GM18868 (cell line): ENCODE measurements around the gene TPK1.

ENCODE experiments used
- ATAC-seq: cut with Tn5 transposase; IDR thresholded peaks from one replicate; pipeline ENCODE4 v1.9.1; 2021; ENCODE audit warnings: mild to moderate bottlenecking, moderate library complexity; ENCODE audit not compliant: unreplicated experiment

The TPK1 gene

DNA sequence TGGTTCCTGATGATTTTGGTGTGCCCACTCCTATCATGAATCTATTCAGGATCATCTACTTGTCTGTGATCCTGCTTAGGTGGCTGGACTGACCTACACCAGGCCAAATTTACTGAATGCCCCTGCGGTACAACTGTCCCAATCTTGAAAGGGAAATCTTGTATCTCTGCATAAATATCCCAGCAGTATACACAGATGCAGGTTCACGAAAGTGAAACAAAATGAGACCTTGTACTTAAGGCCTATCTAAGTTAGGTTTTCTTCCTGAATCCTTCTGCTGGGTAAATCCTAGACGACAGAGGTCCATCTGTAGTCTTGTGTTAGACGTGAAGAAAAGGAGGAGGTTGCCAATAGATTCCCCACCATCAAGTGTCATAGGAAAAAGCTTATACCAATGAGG is 346.9 kb downstream of the TPK1 start:
- no peak for ATAC-seq

DNA sequence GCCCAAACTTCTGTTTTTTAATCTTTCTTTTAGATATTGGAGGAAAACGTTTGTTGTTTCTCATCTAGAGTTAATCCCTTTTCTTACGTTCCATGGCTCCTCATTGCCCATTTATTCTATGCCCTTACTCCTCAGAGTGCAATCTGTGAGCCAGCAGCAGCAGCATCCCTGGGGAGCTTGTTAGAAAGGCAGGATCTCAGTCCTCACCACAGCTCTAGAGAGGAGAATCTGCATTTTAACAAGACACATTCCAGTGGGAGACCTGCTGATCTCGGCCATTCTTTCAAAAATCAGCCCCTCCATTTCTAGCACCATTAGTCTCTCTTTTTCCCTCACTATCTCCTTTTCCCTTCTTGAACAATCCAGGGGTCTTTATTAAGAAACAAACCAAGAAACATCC is 348.0 kb downstream of the TPK1 start:
- no peak for ATAC-seq

DNA sequence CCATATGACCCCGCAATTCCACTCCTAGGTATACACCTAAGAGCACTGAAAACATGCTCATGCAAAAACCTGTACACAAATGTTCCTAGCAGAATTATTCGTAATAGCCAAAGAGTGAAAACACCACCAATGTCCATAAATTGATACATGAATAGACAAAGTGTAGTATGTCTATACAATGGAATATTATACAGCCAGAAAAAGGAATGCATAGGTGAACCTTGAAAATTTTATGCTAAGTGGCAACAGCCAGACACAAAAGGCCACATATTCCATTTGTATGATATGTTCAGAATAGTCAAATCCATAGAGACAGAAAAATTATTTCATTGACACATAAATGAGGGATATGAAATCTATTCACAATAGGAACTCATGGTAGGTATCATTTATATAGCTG is 351.4 kb downstream of the TPK1 start:
- ATAC-seq = no peak

DNA sequence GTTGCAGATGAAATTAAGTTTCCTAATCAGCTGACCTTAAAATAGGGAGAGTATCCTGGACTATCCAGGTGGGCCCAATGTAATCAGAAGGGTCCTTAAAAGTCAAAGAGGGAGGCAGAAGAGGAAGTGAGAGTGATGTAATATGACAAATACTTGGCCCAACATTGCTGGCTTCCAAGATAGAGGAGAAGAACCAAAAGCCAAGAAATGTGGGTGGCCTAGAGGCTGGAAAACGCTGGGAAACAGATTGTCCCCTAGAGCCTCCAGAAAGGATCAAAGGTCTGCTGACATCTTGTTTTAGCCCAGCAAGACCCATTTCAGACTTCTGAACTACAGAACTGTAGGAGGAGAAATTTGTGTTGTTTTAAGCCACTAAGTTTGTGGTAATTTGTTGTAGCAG is 352.7 kb downstream of the TPK1 start:
- ATAC-seq = no peak

DNA sequence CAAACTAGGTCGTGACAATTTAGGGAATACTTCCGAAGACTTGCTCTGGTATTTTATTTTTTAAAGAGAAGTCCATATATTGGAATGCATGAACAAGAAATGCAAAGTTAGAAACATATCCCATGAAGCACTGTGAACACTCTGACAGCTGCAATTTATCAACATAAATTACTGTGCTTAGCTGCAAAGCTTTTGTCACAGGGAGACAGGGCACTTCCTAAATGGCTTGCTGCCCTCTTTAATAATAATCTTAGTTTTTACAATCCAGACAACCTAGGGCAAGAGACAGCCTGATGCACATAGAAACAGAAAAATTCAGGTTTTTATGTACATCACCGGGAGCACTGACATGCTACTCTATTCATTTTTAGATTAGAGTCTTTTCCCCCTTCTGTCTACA is 354.0 kb downstream of the TPK1 start:
- ATAC-seq = no peak

DNA sequence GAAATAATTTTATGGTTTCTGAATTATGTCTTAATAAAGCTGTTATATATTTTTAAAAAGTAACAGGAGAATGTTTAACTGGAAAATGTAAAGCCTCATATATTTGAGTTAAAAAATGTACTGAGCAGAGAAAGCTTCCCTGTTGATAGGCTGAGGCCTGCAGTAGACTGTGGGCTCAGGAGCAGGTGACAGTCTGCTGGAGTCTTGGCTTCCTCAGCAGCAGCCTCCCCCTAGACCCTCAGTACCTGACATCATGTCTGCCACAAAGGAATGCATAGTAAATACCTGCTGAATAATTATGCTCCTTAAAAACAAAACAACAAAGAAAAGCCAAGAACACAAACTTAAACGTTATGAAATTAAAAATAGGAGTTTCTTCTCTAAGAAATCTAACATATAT is 358.5 kb downstream of the TPK1 start:
- ATAC-seq = no peak

DNA sequence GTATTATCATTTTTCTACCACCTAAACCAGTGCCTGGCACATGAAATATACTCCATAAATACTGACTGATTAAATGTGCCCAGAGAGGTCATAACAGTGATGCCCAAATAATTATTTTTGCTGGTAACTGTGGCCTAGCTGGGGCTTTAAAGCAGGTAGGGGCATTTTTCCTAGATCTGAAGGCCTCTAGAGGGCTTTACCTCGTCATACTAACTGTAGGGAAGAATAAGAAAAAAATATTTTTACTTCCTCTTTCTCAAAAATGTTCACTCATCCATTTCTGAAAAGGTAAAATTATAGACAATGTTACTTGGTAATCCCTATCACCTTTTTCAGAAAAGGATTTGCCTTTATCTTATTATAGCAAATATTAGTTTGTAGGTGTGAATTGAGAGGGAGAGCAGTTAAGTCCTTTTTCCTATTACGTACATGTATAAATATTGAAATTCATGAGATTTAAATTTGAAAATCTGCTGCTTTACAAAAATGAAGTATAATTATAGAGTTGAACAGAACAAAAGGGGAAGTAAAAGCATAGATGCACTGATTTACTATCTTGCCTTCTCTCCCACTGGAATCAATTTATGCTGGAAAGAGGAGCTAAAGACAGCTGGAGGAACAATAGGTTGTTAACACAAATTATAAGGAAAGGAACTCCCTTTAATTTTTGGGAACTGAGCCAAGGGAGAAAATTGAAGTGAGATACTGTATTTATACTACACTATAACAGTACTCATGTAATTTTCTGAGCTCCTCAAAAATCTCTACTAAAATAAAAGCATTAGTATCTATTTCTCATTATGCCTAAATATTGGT is 360.8 kb downstream of the TPK1 start:
- ATAC-seq = peak; percentile 45

DNA sequence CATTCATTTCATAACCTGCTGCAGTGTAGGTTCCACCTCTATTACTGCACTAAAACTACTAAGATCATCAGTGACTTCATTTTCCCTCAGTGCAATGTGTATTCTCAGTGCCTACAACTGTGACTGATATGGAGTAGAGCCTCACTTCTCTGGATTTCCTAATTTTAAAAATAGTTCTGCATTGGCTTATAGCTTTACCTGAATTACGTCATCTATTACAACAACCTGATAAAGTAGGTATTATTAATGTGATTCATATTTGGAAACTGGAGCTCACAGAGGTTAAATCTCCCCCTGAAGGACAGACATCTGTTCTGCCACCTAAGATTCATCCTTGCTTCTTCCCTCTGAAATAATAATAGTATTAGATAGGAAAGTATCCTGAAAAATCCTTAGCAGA is 361.5 kb downstream of the TPK1 start:
- ATAC-seq = no peak

DNA sequence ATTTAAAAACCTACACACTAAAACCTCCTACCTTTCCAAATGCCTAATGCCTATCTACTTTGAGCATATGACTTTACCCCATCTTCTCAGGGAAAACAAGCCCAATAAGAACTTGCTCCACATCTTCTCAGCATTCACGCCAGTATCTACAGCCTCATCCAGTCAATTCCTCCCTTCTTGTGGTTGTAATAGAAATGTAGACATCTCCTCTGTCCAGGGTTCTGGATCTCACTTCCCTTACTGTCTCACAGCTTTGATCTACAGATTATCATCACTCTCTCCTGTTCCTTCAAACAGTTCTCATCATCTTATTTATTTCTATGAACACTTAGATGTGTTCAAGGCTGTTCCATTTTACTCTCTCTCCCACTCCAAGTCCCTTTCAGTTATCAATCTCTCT is 361.9 kb downstream of the TPK1 start:
- ATAC-seq = no peak

DNA sequence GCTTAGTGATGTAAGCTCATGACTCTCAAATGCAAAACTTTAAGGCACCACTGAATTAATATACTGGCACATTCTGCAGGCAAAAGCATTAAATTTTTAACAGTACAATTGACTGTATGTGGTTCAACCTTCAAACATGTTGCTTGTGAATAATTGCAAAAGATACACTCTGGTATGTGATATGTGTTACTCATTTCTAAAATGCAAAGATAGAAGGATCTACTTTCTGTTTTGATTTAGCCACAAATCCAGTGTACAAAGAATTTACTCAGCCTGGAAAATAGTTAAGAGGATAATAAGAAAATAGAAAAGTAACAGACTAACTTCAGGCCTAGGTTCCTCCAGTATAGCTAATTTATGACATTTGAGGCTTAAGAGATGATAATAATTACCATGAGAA is 365.8 kb downstream of the TPK1 start:
- ATAC-seq = no peak

DNA sequence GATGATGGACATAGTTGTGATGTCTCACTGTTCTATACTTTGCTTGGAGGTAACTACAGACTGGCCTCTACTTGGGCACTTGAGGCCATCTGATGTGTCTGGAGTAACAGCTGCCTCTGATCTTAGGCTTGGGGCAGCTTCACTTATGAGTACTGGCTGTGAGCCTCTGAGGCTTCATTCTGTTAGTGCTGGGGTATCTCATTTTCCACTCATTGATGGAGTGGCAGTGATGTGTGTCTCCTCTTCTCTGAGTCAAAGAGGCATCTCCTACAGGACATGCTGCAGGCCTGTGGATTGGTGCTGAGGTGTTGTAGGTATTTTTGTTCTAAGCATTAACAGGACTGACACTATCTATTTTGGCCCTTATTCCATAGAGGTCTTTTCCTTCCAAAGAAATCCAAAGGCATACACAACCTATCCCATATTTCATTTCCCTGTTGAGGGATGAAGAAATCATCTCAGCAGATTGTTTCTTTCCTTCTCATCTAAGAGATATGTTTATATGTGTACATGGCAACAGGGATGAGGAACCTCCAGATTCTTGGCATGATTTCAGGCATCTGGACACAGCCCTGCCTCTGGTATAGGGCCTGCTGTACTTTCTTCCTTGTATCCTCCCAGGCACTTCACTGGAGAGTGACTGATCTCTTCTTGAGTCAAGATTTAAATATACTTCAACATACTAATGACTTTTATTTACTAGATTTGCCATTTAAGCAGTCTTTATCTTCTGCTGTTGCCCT is 366.7 kb downstream of the TPK1 start:
- ATAC-seq = no peak

DNA sequence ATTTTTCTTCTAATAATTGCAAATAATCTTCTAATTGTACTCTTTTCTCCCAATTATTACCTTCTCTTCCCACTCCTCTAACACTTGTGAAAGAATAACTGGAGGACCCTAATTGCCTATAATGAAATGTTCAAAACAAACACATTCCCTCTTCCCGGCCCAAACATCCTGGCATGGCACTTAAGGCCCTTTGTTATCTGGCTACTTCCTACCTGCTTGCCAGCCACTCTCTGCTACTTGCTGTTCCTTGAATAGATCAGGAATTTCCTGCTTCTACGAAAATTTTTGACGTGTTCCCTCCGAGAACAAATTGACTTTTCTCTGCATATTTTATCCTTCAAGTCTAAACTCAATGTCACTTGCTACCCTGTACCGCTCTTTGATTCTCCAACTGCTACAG is 376.2 kb downstream of the TPK1 start:
- no peak for ATAC-seq

DNA sequence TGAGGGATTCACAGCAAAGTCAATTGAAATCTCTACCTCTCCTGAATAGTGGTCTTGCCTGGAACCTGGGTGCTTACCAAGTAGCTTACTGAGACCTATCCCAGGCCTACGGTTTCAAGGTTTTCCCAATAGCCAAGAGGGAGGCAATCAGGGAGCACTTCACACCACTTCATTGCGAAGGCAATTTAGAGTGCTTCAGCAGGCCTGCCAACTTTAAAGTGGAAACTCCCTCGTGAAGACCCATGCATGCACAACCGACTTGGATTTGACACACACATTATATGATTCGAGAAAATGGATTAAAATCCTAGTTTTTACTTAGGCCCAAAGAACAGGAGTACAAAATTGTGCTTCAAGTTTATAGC is 380.8 kb downstream of the TPK1 start:
- no peak for ATAC-seq

DNA sequence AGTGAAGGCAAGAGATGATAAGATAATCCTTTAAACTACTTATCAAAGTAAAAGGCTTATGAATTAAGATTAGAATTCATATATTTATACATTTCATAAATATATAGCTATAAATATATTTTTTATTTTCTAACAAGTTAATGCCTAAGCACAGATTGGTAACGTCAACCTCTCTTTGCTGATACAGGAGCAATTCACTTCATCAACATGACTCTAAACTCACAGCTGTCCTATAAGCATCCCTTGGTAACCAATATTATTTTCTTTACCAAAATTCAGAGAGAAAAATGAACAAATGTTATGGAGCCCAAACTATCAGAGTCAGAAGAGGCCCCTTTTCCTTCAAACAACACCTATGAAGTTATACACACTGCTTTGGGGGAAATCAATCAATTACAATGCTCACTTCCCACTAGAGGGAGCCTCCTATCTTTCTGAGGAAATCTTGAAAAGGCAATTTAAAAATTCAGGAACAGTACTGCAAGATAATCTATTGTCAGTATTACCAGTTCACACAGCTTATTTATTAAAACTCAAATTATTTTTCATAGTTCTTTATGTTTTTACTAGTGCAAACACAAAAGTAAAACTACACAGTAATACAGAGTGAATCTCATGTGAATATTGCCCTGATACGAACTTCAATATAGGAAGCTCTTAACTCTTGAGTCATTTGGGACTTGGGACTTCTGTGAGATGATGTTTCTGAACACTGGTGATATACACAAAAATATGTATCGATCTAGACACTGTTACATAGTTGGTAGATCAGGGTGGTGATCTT is 381.4 kb downstream of the TPK1 start:
- ATAC-seq = no peak

DNA sequence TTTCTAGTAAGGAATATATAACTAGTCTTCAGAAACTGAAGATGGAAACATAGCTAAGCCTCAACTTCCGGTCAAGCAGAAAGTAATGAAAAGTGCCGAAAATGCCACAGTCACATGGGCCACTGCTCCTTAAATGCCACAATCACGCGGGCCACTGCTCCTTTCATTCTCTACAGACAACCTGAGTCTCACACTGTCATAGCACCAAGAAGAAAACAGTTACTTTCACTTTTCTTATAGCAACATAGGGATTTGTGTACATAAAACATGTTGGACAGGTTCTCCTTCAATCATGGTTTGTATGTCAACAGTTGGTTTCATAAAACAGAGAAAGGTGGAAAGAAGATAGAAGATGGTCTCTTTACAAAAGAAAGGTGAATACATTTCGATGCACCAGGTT is 383.8 kb downstream of the TPK1 start:
- ATAC-seq = peak; percentile 78

DNA sequence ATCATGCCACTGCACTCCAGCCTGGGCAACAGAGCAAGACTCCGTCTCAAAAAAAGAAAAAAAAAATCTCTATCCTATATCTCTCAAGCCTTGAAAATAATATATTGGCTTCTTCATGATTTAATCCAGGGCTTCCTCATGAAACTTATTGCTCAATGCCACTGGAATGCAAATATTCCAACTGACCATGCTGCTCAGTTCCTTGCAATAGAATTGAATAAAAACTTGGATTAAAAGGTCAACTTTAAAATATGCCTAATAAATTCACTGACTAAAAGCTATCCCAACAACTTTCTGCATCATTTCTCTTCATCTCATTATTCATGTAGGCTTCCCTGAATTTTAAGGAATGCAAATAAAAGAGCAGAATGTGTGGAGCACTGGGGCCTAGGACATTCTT is 390.3 kb downstream of the TPK1 start:
- no peak for ATAC-seq

DNA sequence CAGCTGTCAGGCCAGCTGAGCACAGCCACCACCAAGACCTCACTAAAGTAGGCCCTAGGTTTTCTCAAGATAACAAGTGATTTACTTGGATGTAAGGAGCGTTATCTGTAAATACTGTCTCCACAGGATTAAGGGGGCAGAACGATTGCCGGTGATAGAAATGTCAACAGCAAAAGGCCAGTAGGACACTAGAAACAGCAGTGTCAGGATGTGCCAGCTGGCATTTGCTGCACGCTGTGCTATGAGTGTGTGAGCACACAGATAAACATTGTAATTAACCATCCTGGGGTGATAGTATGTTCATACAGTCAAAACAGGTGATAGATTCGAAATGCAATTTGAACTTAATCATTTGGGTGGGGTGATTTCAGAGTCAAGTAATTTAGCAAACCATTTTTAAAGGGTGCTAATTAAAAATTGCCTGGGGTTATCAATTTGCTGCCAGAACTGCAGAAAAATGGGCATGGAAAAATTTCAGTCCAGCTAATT is 396.1 kb downstream of the TPK1 start:
- ATAC-seq = no peak

DNA sequence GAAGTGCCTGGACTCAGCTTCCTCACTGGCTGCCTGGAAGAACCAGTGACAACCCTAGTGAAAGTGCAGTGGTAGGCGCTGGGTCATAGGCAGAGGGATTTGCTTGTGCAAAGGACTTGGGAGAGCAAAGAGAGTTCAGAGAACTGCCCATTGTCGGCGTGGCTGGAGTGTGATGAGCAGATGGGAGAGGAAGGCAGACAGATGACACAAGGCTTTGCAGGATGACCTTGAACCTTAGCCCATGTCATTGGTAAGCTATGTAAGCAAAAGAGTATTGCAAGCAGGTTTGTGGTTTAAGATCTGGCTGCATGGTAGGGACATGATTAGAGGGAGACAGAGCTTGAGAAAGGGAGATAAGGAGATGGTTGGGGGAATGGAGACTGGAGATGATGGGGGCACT is 397.1 kb downstream of the TPK1 start:
- no peak for ATAC-seq

DNA sequence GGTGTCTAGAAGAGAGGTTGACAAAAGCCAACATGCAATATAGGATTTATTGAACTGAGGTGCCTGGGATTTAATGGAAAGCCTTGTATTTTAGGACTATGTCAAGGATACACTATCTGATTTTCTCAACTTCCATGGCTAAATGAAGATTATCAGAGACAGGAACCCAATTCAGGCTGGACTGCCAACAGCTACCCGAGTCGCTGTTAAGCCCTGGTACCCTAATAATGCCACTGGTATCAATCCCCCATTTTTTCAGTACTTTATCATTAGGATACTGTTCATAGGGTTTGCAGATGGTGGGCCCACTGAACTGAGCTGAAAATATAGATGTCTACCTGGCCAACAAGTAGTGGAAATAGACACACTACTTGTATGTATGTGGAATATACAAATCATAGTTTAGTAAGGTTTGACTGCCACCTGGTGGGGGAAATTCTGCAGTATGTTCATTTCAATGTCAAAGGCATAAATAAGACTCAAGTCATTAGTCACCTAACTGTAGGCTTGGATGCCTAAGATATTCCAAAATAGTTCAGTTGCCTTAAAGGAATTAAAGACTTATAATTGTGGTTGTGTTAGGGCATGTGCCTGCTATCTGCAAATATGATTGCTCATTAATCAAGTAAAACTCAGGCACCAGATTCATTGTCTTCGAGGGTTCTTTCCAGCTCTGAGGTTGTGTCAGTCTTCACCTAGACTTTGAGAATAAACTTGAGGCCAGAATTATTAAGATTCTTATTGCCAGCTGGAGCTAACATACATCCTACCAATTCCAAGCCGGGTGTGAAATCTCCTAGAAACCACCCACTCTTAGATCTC is 398.3 kb downstream of the TPK1 start:
- ATAC-seq = peak; percentile 84

DNA sequence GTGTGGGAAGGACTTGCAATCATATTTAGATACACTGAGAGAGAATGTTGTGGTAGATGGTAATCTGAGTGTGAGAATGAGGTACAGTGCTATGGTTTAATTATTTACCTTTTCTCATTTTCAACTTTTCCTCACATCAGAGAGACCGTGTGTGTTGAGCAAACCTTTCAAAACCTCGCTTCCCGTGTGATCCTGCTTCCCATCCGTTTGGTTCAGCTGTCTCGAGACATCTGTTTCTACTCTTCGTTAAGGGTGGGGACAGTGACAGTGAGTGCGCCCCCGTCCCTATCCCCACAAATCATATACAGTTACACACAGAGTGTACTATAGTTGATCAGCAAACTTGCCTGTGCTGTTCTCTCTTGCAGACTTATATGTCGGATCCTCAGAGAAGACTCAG is 399.4 kb downstream of the TPK1 start:
- no peak for ATAC-seq

DNA sequence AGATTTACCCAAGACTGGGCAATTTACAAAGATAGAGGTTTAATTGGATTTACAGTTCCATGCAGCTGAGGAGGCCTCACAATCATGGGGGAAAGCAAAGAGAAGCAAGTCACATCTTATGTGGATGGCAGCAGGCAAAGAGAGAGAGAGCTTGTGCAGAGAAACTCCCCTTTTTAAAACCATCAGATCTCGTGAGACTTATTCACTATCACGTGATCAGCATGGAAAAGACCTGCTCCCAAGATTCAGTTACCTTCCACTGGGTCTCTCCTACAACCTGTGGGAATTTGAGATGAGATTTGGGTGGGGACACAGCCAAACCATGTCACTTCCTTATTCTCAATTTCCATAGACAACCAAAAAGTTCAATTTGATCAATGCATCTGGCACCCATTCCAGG is 407.4 kb downstream of the TPK1 start:
- no peak for ATAC-seq
